SH-SY5Y (cell line): ENCODE data around the gene MAPT.

Source experiments
- GATA2 ChIP-seq: IDR thresholded peaks from 2 replicates; pipeline ENCODE4 v1.6.1; 2011; ENCODE audit warnings: mild to moderate bottlenecking, low read depth, low read length
- GATA3 ChIP-seq: IDR thresholded peaks from 2 replicates; pipeline ENCODE4 v1.6.1; 2011; ENCODE audit warnings: low read depth, mild to moderate bottlenecking, low read length, moderate library complexity

- TF ChIP-seq GATA2 (no peak), GATA3 (no peak)
Observed at GRCh38 chr17:46011711-46012505, 117.6 kb downstream of the MAPT start.
